GM18526 (cell line): ENCODE measurements around the gene MMP24OS.

Source experiments
- POLR2A ChIP-seq: IDR thresholded peaks from 3 replicates; pipeline ENCODE4 v1.6.1; 2011; ENCODE audit not compliant: insufficient read length; ENCODE audit errors: extremely low read depth

MMP24OS gene

GRCh38 chr20:35286899-35287508 is 9.1 kb upstream of the MMP24OS start:
- no peak for TF ChIP-seq POLR2A

DNA sequence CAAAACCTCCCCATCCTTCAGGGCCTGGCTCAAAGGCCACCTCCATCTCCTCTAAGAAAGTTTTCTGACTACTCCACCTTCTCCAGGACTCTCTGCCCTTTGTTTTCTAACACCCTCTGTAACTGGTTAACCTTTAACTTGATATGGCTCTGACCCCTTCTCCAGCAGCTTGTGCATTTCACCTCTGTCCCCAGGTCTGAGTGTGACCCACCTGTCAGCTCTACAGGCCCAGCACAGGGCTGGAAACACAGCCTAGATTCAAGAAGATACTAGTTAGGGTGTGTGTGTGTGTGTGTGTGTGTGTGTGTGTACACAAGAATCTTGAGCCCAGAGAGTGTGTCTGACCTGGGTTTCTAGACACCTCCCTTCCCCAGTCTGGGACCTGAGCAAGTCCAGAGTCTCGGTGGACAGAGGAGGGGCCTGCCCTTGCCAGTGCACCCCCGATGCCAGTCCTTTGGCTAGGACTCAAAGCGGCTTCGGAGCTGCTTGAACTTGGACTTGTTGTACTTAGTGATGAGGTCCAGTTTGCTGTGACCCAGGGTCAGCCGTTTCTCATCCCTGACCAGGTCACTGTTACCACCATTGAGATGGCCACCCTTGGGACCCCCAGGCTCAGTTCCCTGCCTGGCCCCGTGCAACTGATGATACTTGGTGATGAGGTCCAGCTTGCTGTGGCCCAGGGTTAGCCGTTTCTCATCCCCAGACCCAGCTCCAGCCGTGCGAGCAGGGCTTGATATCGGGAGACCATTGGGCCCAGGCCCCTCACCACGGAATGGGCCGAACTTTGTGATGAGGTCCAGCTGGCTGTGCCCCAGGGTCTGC is 8.4 kb upstream of the MMP24OS start:
- TF ChIP-seq POLR2A, result no peak

DNA sequence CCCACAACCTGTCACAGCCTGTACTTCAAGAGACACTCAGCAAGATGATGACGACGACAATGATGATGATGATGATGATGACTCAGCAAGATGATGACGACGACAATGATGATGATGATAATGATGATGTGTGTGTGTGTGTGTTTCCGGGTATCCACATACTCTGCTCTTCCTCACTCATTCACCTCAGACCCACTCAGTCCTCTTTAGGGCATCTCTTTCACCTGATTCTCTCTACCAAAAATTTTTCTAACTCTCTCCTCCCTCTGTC is 7.8 kb upstream of the MMP24OS start:
- TF ChIP-seq POLR2A, result no peak

DNA sequence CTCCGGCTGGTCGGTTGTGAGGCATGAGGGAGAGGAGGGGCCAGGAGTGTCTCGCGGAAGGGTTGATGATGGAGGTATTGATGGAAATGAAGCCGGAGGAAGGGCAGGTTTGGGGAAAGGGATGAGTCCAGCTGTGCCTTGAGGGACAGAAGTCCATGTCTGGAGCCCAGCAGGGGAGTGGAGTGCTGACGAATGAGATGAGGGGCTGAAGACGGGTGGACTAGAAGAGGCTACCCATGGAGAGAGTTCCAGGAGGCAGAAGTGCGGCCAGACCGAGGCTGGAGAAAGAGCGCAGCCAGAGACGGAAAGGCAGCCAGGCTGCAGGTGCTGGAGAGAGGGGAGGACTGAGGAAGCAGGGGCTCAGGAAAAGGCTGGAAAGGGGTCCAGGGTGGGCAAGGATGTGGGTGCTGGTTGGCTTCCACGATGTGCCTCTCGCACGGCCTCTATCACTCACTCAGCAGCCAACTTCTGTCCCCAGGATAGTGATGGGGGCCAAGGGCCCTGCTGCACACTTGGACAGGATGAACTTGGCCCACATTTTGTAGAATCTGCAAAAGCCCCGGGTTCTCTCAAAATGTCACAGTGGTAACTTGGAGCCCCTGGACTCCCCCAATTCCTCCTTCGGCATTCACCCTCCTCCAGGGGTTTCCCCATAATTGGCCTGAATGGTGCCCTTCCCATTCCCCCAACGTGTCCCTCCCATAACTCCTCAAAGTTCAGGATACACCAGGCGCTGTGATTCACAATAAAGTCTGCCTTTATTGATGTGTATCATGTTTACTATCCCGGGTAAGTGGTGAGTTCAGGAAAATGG is 7.3 kb upstream of the MMP24OS start:
- no peak for TF ChIP-seq POLR2A

- TF ChIP-seq POLR2A, result peak; percentile 79
Measured at GRCh38 chr20:35284267-35284991, 6.5 kb upstream of the MMP24OS start, which contains the start of gene EIF6. Gene EIF6, minus strand, starts transcription at chr20:35284772. Its CDS starts 285 bp downstream, at chr20:35284487.

- no peak for TF ChIP-seq POLR2A
Measured at GRCh38 chr20:35283441-35284266, 5.7 kb upstream of the MMP24OS start.

GRCh38 chr20:35281506-35282101 is 3.7 kb upstream of the MMP24OS start:
- no peak for TF ChIP-seq POLR2A

GRCh38 chr20:35280523-35280922 is 2.6 kb upstream of the MMP24OS start:
- no peak for TF ChIP-seq POLR2A

- TF ChIP-seq POLR2A, result no peak
Measured at GRCh38 chr20:35279533-35280174, 1.7 kb upstream of the MMP24OS start.

DNA sequence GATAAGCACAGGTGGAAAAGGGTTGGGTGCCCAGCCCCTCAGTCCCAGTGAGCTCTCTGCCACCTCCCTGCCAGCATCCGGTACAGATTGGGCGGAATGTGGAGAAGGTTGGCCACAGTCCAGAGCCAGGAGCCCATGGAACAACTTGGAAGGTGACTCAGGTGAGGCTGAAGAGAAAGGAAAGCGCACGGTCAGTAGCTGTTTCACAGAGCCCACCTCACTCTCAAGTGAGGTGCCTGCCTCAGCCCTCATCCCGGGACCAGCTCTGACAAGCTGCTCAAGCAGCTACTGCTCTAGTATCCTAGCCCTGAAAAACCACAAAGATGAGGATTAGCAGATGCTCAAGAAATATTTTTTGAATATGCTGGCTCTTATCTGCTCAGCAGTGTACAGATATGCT is 1.1 kb upstream of the MMP24OS start:
- TF ChIP-seq POLR2A, result no peak

DNA sequence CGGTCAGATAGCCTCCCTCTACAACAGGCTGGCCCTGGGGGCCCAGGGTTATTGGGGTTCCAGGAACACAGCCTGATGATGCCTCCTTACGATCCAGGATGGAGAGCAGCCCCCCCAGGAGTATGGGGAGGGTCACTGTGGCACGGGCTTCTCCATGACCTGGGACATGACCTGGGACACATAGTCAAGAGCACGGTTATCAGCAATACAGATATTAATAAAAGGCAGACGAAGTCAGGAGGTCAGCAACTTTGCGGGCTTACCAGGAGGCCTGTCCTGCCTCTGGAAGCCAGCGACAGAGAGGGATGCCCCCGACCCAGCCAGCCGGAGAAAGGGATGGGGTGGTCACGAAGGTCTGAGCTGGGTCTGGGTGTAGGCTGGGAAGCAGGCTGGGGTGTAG is 795 bp downstream of the MMP24OS start:
- TF ChIP-seq POLR2A, result no peak

DNA sequence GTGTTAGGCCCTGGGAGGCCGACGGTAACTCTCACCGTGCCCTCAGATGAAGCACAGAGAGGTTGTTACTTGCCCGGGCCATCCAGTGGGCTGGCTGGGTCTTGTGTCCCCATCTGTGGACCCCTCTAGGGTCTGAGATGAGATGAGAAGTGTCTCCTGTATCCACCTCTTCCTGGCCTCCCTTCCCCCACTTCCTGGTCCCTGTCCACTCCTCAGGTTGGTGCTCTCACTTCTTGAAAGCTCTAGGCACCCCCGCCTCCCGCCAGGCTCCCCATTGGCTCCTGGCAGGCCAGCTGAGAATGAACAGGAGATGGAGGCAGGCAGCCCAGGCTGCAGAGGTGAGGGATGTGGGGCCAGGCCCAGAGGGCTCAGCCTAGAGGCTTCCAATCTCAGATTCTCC is 1.5 kb downstream of the MMP24OS start:
- no peak for TF ChIP-seq POLR2A

DNA sequence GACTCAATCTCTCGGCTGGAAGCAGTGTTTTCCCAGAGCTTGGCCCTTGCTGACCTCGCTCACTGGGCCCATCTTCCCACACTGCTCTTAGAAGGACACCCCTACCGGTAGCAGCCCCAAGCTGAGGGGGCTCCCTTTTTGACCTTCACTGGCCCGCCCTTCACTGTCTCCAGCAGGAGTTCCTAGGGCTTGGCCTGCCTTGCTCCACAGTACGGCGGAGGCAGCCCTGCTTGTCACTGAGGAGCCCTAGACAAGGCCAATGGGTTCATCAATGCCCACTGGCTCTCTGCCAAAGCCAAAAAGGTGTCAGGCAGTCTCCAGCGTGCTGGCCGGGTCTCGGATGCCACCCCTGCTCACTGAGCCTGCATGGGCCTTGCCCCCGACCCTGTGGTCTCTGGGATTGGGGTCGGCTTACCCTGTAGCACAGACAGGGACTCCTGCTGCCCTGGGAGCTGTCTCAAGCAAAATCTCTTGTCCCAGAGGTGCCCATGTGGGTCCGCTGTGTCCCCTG is 2.1 kb downstream of the MMP24OS start:
- TF ChIP-seq POLR2A, result no peak

DNA sequence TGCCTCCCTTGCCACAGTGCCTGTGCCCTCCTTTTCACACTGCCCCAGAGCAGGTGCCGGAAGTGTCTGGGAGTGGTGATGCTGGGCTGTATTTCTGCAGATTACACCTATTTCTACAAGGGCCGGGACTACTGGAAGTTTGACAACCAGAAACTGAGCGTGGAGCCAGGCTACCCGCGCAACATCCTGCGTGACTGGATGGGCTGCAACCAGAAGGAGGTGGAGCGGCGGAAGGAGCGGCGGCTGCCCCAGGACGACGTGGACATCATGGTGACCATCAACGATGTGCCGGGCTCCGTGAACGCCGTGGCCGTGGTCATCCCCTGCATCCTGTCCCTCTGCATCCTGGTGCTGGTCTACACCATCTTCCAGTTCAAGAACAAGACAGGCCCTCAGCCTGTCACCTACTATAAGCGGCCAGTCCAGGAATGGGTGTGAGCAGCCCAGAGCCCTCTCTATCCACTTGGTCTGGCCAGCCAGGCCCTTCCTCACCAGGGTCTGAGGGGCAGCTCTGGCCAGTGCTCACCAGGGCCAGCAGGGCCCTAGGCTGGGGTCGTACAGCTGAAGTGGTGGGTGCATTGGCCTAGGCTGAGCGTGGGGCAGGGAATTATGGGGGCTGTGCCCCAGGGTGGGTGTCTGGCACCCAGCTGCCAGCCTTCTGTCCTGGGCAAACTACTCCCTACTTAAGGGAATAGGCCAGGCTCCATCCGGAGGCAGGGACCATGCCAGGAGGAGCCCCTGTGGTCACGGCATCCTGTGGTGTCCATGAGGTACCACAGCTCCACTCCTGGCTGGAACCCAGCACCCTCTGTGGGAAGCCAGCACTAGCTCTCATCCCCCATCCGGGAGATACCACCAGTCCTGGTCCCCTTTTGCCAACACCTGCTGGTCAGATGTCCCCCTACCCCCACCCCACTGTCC is 3.5 kb downstream of the MMP24OS start:
- no peak for TF ChIP-seq POLR2A
